Stimulated activated CD4-positive, alpha-beta T cell treated with anti-CD3 and anti-CD28 coated beads, Interleukin-4, amount 100 ng/mL, for 1 hour (primary cell): ENCODE measurements around the gene GUCY2C.

Experiments used
- DNase-seq: peaks from one replicate; pipeline ENCODE4 v3.0.0-alpha.2; 2020

Gene GUCY2C

GRCh38 chr12:14681190-14681589 is 15.2 kb downstream of the GUCY2C start:
- DNase-seq: no peak

DNA sequence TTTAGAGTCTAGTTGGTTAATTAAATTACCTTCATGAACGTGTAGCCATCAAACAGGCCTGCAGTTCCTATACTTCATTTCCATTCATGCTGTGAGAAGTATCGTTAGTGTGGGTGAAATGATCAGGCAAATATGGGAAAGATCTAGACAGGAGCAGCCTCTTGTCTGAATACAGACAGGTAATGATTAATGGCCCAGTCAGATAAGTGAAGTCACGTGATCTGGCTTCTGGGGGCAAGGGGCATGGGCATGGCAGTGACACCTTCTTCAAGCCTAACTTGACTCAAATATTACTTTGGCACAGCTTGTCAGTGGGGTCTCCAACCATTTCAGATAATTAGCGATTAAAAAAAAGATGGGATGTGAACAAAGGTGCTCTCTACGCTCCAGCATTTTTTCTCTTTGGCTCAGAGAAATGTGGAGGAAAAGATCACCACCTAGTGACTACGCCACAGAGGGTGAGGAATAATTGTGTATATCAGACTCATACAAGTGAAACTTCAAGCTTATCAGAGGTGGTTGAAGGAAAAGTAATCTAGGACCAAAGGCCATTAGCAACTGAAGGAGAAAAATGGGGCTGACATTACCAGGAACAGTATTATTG is 17.8 kb downstream of the GUCY2C start:
- no peak for DNase-seq

- DNase-seq: no peak
These were observed 27.8 kb downstream of the GUCY2C start for GRCh38 chr12:14668591-14668990.

- DNase-seq: no peak
These were observed 30.7 kb downstream of the GUCY2C start for GRCh38 chr12:14665354-14666348.

GRCh38 chr12:14664434-14665023 is 31.9 kb downstream of the GUCY2C start:
- DNase-seq: no peak

GRCh38 chr12:14663002-14663401 is 33.4 kb downstream of the GUCY2C start:
- DNase-seq: no peak

DNA sequence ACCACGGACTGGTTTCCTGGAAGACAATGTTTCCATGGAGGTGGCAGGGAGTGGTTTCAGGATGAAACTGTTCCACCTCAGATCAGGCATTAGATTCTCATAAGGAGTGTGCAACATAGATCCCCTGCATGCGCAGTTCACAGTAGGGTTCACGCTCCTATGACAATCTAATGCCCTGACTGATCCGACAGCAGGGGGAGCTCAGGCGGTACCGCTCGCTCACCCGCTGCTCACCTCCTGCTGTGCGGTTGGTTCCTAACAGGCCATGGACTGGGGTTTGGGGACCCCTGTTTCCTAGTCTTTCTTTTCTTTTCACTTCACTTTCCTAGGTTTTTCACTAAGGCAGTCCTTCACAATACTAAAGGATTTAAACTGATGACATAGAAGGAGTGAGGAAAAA is 39.6 kb downstream of the GUCY2C start:
- no peak for DNase-seq

GRCh38 chr12:14655284-14655683 is 41.1 kb downstream of the GUCY2C start:
- DNase-seq: no peak

DNA sequence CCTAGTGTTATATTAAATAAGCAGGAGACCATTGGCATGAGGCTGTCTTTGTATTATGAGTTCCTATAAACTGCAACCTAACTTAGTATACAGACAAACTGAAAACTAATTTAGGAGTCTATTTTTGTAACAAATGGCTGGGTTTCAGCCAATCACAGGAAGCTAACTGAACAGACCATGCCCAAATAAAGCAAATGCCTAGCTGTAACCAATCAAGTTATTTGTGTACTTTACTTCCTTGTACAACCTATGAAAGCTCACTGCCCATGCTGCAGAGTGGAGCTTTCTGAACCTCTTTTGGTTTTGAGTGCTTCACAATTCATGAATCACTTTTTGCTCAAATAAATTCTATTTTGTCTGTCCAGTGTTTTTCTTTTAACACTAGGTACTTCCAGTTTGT is 41.6 kb downstream of the GUCY2C start:
- DNase-seq: no peak

DNA sequence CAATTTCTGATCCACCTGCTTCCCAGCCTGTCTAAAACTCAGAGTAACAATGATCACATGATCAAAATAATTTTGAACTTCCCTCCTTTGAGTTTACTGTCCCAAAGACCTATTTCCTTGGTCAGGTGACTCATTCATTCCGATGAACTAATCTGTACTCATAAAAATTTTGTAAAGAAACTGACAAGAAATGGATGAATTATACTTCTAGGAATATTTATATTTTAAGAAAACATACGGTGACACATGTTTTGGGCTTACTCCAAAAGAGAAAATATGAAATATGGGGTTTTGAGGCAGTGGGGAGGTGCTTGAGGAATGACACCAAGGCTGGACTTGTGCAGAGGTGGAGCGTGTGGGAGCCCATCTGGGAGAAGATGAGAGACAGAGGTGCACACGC is 42.0 kb downstream of the GUCY2C start:
- DNase-seq: no peak

DNA sequence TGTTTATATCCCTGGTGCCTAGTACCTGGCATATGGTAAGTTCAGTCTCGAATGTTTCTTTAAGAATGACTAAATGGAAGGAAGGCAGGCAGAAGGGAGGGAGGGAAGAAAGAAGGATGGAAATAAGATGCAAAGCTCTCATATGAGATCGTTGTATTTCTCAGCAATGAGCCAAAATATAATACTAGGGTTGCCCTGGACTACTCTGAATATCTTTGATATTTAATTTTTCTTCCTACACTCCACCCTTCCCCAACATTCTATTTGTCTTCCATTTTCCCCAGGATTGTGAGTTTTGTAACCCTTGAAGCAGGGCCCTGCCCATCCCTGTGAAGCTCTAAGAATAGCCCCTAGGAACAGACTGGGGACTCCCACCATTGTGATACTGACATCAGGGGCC is 43.9 kb downstream of the GUCY2C start:
- no peak for DNase-seq

GRCh38 chr12:14651371-14651770 is 45.0 kb downstream of the GUCY2C start:
- no peak for DNase-seq

GRCh38 chr12:14650789-14651188 is 45.6 kb downstream of the GUCY2C start:
- DNase-seq: no peak

DNA sequence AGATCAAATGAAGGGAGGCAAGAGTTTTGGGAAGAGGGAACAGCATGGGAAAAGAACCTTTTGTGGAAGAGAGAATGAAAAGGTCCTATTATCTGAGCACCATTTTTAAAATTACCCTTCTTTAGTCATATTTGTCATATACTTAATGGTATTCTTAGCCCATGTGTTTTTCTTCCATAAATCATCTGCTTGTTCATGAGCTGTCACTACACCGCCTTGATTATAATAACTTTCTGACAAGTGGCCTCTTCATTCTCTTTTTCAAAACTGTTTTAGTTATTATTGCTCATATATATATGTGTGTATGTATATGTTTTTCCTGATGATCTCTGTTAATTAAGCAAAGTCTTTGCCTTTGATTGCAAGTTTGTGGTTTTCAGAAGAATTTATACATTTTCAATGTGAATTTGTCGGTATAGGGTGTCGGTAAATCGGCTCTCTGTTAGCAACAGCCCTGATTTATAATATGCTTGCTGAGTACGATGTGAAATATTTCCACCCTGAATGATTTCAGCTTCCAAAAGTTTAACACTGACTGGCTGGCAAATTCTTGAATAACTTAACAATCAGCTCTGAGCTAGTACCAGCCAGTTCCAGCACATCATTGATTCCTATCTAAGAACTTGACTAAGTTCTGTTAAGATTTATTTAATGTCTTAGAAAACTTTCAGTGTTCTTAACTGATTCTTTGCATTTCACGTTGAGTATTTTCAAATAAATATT is 49.2 kb downstream of the GUCY2C start:
- no peak for DNase-seq

GRCh38 chr12:14643251-14643650 is 53.1 kb downstream of the GUCY2C start:
- DNase-seq: no peak

- no peak for DNase-seq
These were observed 58.3 kb downstream of the GUCY2C start for GRCh38 chr12:14638066-14638465.

DNA sequence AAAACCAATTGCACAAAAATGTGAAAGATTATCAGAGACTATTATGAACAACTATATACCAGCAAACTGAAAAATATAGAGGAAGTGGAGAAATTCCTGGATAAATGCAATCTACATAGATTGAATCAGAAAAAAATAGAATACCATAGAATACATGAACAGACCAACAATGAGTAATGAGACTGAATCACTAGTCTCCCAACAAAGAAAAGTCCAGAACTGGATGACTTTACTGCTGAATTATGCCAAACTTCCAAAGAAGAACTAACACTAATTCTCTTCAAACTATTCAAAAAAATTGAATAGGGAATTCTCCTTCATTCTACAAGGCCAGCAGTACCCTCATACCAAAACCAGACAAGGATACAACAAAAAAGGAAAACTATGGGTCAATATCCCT is 60.6 kb downstream of the GUCY2C start:
- no peak for DNase-seq

GRCh38 chr12:14630793-14631192 is 65.6 kb downstream of the GUCY2C start:
- DNase-seq: no peak

DNA sequence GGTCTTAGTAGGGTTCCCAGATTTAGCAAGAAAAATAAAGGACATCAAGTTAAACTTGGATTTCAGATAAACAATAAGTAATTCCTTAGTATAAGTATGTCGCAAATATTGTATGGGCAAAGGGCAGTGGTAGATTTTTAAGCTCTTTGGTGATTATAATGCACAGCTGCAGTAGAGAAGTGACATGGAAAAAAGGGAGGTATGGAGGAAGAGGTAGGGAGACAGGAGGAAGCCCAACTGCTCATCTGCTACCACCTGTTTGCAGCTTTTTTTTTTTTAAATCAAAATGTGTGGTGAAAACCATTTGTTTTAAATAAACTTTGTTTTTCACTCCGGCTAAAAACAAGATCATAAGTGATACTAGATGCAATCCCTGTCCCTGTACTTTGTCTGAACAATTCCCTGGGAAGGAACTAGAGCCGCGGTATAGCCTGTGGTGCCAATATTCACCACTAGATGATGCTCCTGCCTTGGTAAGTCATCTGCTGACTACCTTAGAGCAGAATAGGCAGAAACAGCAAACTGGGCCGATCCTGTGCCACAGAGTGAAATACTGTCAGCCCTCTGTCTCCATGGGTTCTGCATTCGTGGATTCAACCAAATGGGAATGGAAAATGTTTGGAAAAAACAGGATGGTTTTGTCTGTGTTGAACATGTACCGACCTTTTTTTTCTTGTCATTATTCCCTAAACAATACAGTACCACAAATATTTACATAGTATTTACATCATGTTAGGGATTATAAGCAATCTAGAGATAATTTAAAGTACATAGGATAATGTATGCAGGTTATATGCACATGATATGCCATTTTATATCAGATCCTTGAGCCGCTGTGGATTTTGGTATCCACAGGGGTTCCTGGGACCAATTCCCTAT is 66.3 kb downstream of the GUCY2C start:
- DNase-seq: peak; percentile 49

GRCh38 chr12:14628771-14629170 is 67.6 kb downstream of the GUCY2C start:
- no peak for DNase-seq

GRCh38 chr12:14621826-14622225 is 74.6 kb downstream of the GUCY2C start:
- DNase-seq: no peak
